IPS DF 4.7 (cell line): ENCODE measurements around the gene STAB2.

Experiments used
- DNase-seq: peaks from one replicate; pipeline ENCODE4 v3.0.0-alpha.2; 2013; ENCODE audit warnings: low spot score; ENCODE audit errors: extremely low read depth

Gene STAB2

GRCh38 chr12:103742349-103742932, 155.4 kb downstream of the STAB2 start:
- DNase-seq = no peak

- DNase-seq = no peak
These were observed 156.7 kb downstream of the STAB2 start for GRCh38 chr12:103743788-103744187.

- no peak for DNase-seq
These were observed 158.9 kb downstream of the STAB2 start for GRCh38 chr12:103745962-103746361.

- DNase-seq = no peak
These were observed 160.9 kb downstream of the STAB2 start for GRCh38 chr12:103748002-103748401.

GRCh38 chr12:103748875-103749274, 161.8 kb downstream of the STAB2 start:
- DNase-seq = no peak

- DNase-seq = no peak
These were observed 164.1 kb downstream of the STAB2 start for GRCh38 chr12:103751171-103751570.

- DNase-seq = no peak
These were observed 164.5 kb downstream of the STAB2 start for GRCh38 chr12:103751600-103751999.

- no peak for DNase-seq
These were observed 168.4 kb downstream of the STAB2 start for GRCh38 chr12:103755425-103755824.

GRCh38 chr12:103756443-103756842, 169.4 kb downstream of the STAB2 start:
- DNase-seq = no peak

GRCh38 chr12:103757248-103757647, 170.2 kb downstream of the STAB2 start:
- DNase-seq = no peak

- no peak for DNase-seq
These were observed 171.4 kb downstream of the STAB2 start for GRCh38 chr12:103758310-103759089.

GRCh38 chr12:103762473-103762872, 175.4 kb downstream of the STAB2 start:
- no peak for DNase-seq

GRCh38 chr12:103765322-103765721, 178.2 kb downstream of the STAB2 start:
- DNase-seq = no peak

GRCh38 chr12:103766028-103766427, 179.0 kb downstream of the STAB2 start:
- no peak for DNase-seq

GRCh38 chr12:103768467-103769123, 181.5 kb downstream of the STAB2 start:
- DNase-seq = no peak

GRCh38 chr12:103769240-103769945, 182.3 kb downstream of the STAB2 start:
- no peak for DNase-seq

- DNase-seq = no peak
These were observed 184.4 kb downstream of the STAB2 start for GRCh38 chr12:103771466-103771865.

- no peak for DNase-seq
These were observed 185.5 kb downstream of the STAB2 start for GRCh38 chr12:103772367-103773108.

- no peak for DNase-seq
These were observed 186.2 kb downstream of the STAB2 start for GRCh38 chr12:103773109-103773910.

GRCh38 chr12:103774977-103775560, 188.0 kb downstream of the STAB2 start:
- no peak for DNase-seq
